Stimulated activated naive B cell treated with anti-CD40 and anti-IgM and Interleukin-4, amounts not matched to agents 10 μg/mL and 1 μg/mL and 100 μg/mL, for 72 hours (primary cell): ENCODE measurements around the gene ZMYND12.
A peak's percentile ranks its signal among the peaks of the same experiment; 100 is the strongest.
"Not testable (repeated sequence)": the region's sequence is repeated elsewhere in the genome, so short reads cannot be mapped to it uniquely, and the experiment has no call there.

ENCODE experiments used
- ATAC-seq, 2 donors: fragments of 150-1000 bp; cut with Tn5 transposase; replicated peaks; 2 replicates each; pipeline ENCODE4 v1.10.0; 2021; ENCODE audit warnings: moderate library complexity in 1 of 2
- DNase-seq: peaks from one replicate; pipeline ENCODE4 v3.0.0; 2021
- H3K27ac Mint-ChIP-seq: one replicate; pipeline ENCODE4 v1.8.0; 2022; ENCODE audit warnings: mild to moderate bottlenecking, mixed read lengths
- H3K27me3 Mint-ChIP-seq, 2 donors: one replicate each; pipeline ENCODE4 v1.8.0; 2022; ENCODE audit warnings: mixed read lengths in 2 of 2
- H3K36me3 Mint-ChIP-seq, 2 donors: one replicate each; pipeline ENCODE4 v1.8.0; 2022; ENCODE audit warnings: mixed read lengths in 2 of 2, mild to moderate bottlenecking in 1 of 2
- H3K4me1 Mint-ChIP-seq, 2 donors: one replicate each; pipeline ENCODE4 v1.8.0; 2022; ENCODE audit warnings: mixed read lengths in 2 of 2, mild to moderate bottlenecking in 1 of 2
- H3K4me3 Mint-ChIP-seq, 2 donors: one replicate each; pipeline ENCODE4 v1.8.0; 2022; ENCODE audit warnings: mild to moderate bottlenecking in 2 of 2, mixed read lengths in 2 of 2, moderate library complexity in 1 of 2
- H3K9me3 Mint-ChIP-seq, 2 donors: one replicate each; pipeline ENCODE4 v1.8.0; 2022; ENCODE audit warnings: mixed read lengths in 2 of 2, mild to moderate bottlenecking in 1 of 2

The ZMYND12 gene, protein sequence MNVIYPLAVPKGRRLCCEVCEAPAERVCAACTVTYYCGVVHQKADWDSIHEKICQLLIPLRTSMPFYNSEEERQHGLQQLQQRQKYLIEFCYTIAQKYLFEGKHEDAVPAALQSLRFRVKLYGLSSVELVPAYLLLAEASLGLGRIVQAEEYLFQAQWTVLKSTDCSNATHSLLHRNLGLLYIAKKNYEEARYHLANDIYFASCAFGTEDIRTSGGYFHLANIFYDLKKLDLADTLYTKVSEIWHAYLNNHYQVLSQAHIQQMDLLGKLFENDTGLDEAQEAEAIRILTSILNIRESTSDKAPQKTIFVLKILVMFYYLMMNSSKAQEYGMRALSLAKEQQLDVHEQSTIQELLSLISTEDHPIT

DNA sequence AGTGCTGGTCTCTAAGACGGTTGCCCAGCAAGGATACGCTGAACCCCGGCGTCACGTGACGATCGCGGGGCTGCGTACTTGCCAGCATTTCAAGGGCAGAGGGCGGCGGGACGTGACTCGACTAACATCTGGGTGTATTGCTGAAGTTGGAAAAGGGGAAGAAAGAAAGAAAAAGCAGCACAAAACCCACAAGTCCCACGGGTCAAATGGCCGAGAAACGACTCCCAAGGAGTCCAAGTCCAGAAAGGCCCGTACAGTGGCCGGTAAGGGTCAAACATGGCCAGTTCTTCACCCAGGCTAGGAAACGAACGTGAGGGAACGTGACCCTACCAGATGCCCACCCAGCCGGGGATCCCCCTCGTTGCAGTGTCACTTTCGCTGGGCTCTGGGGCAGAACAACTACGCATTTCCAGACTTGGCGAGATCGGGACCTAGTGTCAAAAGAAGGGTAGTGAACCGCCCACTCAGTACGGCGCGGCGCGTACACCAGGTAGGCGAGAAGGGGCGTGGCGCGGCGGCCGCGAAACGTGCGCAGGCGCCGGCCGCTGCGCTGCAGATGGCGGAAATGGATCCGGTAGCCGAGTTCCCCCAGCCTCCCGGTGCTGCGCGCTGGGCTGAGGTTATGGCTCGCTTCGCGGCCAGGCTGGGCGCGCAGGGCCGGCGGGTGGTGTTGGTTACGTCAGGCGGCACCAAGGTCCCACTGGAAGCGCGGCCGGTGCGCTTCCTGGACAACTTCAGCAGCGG, at the start of gene ZMYND12, which contains the start of gene PPCS:
ZMYND12 (minus strand) TSS at position 13 of the 744 bp plus-strand sequence. CDS start 25 bp downstream, outside the sequence.
PPCS (plus strand) TSS at position 534 of the 744 bp plus-strand sequence; CDS start at position 557, 23 bp downstream.
- Mint-ChIP-seq H3K9me3 (no peaks in the 10 kb centered on the region), H3K36me3 (peaks cover 17 to 37% of the 10 kb centered on the region in 2 donors), H3K27ac (peak within 1 kb of the TSS; percentile 98), H3K4me3 (peak within 1 kb of the TSS; percentile 86 to 91), H3K27me3 (no peaks in the 10 kb centered on the region), H3K4me1 (peaks cover 22 to 38% of the 10 kb centered on the region in 2 donors)
- peak; percentile 87 to 92 for ATAC-seq
- peak; percentile 96 for DNase-seq

DNA sequence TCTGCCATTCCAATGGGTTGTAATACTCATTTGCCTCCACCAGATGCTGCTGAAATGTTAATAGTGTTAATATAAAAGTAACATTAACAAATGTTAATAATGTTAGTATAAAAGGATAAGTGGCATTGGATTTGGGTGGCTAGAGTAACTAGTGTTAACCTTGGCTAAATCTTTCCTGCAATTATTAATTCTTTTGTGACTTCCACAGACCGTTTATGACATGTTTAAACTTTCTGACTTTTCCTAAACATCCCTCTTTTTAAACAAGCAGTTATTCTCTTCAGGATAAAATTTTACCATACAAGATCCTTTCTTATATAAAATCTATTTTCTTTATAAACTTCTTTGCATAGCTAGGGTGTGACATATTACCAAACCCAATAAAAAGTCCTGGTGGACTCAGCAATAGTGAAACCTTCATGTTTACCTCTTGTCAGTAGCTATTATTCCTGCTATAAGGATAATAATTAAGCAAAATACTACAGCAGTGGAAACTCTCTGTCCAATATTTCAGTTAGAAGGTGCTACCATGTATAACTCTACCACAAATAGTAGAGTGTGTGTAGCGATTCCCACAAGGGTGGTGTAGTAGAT, 48.8 kb upstream of the ZMYND12 start:
- no peak overlapping the region for H3K4me3 Mint-ChIP-seq
- H3K4me1 Mint-ChIP-seq: no peaks in the 10 kb centered on the region
- no peak for ATAC-seq
- peaks cover 14 to 24% of the 10 kb centered on the region in 2 donors for H3K9me3 Mint-ChIP-seq
- H3K27ac Mint-ChIP-seq: no peak overlapping the region
- H3K36me3 Mint-ChIP-seq: peaks cover 43 to 57% of the 10 kb centered on the region in 2 donors
- no peaks in the 10 kb centered on the region for H3K27me3 Mint-ChIP-seq
- no peak for DNase-seq

DNA sequence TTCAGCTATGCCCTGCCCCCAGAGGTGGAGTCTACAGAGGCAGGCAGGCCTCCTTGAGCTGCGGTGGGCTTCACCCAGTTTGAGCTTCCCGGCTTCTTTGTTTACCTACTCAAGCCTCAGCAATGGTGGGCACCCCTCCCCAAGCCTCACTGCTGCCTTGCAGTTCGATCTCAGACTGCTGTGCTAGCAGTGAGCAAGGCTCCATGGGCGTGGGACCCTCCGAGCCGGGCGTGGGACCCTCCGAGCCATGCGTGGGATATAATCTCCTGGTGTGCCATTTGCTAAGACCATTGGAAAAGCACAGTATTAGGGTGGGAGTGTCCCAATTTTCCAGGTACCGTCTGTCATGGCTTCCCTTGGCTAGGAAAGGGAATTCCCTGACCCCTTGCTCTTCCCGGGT, 46.2 kb upstream of the ZMYND12 start:
- H3K27ac Mint-ChIP-seq, H3K27me3 Mint-ChIP-seq: not testable (repeated sequence)
- peaks cover 37 to 48% of the 10 kb centered on the region in 2 donors for H3K36me3 Mint-ChIP-seq

DNA sequence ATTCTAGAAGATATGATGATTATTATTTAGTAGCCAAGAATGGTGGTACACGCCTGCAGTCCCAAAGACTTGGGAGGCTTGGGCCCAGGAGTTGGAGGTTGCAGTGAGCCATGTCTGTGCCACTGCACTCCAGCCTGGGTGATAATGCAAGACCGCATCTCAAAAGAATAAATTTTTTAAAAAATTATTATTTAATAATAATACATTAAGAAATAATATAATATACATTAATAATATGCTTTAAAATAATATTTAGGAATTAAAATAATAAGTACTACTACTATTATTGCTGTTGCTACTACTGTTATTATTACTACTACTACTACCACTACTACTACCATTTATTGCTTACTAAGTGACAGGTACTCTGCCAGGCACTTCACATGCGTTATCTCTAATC, 34.4 kb upstream of the ZMYND12 start:
- no peak overlapping the region for H3K27ac Mint-ChIP-seq
- H3K36me3 Mint-ChIP-seq: peaks cover 16 to 32% of the 10 kb centered on the region in 2 donors
- no peaks in the 10 kb centered on the region for H3K27me3 Mint-ChIP-seq
- H3K4me3 Mint-ChIP-seq: no peak overlapping the region
- ATAC-seq (no peak), DNase-seq (no peak)
- peaks cover 7% of the 10 kb centered on the region in 2 donors for H3K9me3 Mint-ChIP-seq
- no peaks in the 10 kb centered on the region for H3K4me1 Mint-ChIP-seq

More for the DNA sequence above, 46.2 kb upstream of the ZMYND12 start:
- not testable (repeated sequence) for H3K4me1 Mint-ChIP-seq, DNase-seq, ATAC-seq, H3K4me3 Mint-ChIP-seq
- peaks cover 10 to 18% of the 10 kb centered on the region in 2 donors for H3K9me3 Mint-ChIP-seq

DNA sequence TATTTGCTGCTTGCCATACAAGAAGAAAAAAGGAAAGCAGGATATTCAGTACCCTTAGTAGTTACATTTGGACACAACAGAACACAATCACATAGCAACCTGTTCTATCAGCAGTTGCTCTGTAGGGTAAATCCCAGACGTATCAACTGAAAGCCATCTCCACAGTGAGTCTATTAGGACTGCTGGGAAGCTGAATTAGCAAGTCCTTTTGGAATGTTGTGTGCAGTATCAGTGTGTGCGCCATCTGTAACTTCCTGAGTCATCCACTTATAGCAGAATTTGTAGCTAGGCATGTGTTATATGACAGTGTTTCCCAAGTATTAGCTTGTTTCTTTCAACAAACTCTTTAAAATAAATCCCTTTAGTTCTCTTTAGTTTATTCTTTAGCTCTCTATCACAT, 28.6 kb upstream of the ZMYND12 start:
- Mint-ChIP-seq H3K36me3 (peaks cover 12 to 13% of the 10 kb centered on the region in 2 donors), H3K4me1 (no peaks in the 10 kb centered on the region), H3K27ac (no peak overlapping the region), H3K9me3 (peaks cover 0 to 2% of the 10 kb centered on the region in 2 donors), H3K27me3 (no peaks in the 10 kb centered on the region), H3K4me3 (no peak overlapping the region)
- DNase-seq: no peak
- ATAC-seq: no peak

DNA sequence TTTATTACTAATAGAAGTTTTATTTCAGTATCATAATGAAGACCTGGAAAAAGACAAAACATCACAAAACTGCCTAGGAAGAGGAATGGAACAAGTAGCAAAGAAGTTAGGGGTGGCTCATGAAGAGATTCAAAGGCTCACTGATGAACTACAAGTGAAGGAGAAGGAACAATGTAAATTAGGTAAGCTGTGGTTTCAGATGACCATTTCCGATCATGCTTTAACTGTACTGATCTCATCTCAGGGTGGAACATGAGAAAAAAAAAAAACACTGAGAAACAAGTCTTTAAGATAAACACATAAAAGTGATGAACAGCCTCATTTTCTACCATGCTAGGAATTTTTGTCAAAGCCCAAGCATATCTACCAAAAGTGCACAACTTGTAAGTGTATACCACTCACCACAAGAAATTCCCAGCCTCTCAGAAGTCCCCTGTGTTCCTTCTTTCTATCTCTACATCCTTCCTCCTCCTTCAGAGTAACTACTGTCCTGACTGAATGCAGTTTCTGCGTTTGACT, 26.9 kb upstream of the ZMYND12 start:
- no peak overlapping the region for H3K27ac Mint-ChIP-seq
- H3K36me3 Mint-ChIP-seq: peaks cover 12 to 13% of the 10 kb centered on the region in 2 donors
- no peaks in the 10 kb centered on the region for H3K27me3 Mint-ChIP-seq
- no peak for DNase-seq
- peaks cover 0 to 2% of the 10 kb centered on the region in 2 donors for H3K9me3 Mint-ChIP-seq
- H3K4me1 Mint-ChIP-seq: no peaks in the 10 kb centered on the region
- no peak for ATAC-seq
- no peak overlapping the region for H3K4me3 Mint-ChIP-seq

DNA sequence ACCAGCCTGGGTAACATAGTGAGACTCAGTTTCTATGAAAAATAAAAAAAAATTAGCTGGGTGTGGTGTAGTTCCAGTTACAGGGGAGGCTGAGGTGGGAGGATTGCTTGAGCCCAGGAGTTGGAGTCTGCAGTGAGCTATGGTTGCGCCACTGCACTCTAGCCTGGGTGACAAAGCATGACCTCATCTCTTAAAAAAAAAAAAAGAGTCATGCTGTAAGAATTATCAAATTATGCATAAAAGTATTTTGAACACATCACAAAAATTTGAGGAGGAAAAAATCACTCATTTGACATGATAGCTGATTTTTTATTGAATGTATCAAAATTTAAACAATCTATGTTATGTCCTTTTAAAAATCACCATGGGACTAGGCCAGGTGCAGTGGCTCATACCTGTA, 25.1 kb upstream of the ZMYND12 start:
- no peak overlapping the region for H3K4me3 Mint-ChIP-seq
- H3K4me1 Mint-ChIP-seq: no peaks in the 10 kb centered on the region
- H3K27me3 Mint-ChIP-seq: no peaks in the 10 kb centered on the region
- no peaks in the 10 kb centered on the region for H3K9me3 Mint-ChIP-seq
- no peak overlapping the region for H3K27ac Mint-ChIP-seq
- ATAC-seq: no peak
- peaks cover 8 to 10% of the 10 kb centered on the region in 2 donors for H3K36me3 Mint-ChIP-seq
- DNase-seq: no peak

DNA sequence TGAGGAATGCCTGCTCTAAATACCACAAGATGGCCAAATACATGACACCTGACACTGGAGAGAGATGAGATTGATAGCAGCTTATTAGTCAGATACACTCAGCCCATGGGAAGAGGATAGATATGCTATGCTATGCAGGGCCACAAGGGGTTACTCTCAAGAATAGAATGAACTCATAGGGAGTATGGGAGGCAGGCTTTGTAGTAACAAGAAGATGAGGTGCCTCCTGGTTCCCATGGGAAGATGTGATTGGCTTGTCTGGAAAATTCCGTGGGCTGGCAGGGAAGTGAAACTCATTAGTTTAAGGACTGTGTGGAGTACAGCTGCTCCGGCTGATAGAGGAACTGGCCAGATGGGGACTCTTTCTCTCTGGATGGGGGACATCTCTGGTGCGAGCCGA, 23.8 kb upstream of the ZMYND12 start:
- DNase-seq (no peak), ATAC-seq (peak; percentile 44 to 55)
- peaks cover 8% of the 10 kb centered on the region in 2 donors for H3K36me3 Mint-ChIP-seq
- no peak overlapping the region for H3K4me3 Mint-ChIP-seq
- H3K9me3 Mint-ChIP-seq: no peaks in the 10 kb centered on the region
- H3K4me1 Mint-ChIP-seq: no peaks in the 10 kb centered on the region
- no peaks in the 10 kb centered on the region for H3K27me3 Mint-ChIP-seq
- H3K27ac Mint-ChIP-seq: no peak overlapping the region

DNA sequence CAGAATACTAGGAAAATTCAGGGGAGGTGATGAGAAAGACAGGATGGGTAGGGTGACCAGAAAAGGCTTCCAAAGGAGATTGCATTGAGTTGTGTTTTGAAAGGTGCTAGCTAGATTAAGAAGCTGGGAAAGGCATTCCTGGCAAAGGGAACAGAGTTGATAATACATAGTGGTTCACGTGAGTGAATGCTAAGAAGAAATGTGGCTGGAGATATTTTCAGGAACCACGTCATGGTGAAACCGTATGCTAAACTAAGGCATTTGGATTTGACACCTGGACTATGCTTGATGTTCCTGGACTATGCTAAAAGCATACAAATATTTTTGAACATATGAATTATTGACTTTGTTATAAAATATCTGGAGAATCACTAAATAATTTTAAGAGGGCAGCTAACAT, 22.0 kb upstream of the ZMYND12 start:
- DNase-seq: no peak
- H3K36me3 Mint-ChIP-seq: peaks cover 5 to 8% of the 10 kb centered on the region in 2 donors
- no peaks in the 10 kb centered on the region for H3K9me3 Mint-ChIP-seq
- H3K4me3 Mint-ChIP-seq: no peak overlapping the region
- H3K4me1 Mint-ChIP-seq: no peaks in the 10 kb centered on the region
- ATAC-seq: no peak
- no peaks in the 10 kb centered on the region for H3K27me3 Mint-ChIP-seq
- no peak overlapping the region for H3K27ac Mint-ChIP-seq

DNA sequence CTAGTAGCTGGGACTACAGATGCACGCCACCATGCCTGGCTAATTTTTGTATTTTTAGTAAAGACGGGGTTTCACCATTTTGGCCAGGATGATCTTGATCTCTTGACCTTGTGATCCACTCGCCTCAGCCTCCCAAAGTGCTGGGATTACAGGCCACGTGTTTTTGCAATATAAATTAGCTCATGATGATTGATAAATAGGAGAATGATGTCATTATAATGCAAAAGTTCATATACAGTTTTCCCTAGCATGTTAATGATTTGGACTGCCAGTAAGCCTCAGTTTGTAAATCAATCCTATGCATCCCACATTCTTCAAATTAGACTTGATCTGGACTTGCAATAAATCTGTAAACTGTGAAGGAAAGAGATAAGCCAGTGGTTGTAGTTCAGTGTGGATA, 21.5 kb upstream of the ZMYND12 start:
- not testable (repeated sequence) for H3K4me3 Mint-ChIP-seq, DNase-seq, H3K27me3 Mint-ChIP-seq, H3K36me3 Mint-ChIP-seq, H3K27ac Mint-ChIP-seq, ATAC-seq, H3K9me3 Mint-ChIP-seq, H3K4me1 Mint-ChIP-seq

DNA sequence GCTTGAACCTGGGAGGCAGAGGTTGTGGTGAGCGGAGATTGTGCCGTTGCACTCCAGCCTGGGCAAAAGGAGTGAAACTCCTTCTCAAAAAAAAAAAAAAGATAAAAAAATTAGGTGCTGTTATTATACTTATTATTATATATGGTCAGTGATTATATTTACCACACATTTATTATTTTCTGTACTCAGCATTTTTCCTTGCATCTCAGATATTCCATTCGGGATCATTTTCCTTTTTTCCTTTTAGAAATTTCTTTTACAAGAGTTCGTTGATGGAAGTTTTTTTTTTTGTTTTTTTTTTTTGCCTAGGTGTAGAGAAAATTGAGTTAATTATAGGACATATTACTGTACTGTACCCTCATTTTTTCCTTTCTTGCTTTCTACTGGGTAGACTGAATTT, 20.8 kb upstream of the ZMYND12 start:
- Mint-ChIP-seq H3K9me3 (no peaks in the 10 kb centered on the region), H3K4me1 (no peaks in the 10 kb centered on the region), H3K27ac (no peak overlapping the region), H3K4me3 (no peak overlapping the region), H3K27me3 (no peaks in the 10 kb centered on the region), H3K36me3 (peaks cover 0 to 5% of the 10 kb centered on the region in 2 donors)
- no peak for ATAC-seq
- DNase-seq: no peak

DNA sequence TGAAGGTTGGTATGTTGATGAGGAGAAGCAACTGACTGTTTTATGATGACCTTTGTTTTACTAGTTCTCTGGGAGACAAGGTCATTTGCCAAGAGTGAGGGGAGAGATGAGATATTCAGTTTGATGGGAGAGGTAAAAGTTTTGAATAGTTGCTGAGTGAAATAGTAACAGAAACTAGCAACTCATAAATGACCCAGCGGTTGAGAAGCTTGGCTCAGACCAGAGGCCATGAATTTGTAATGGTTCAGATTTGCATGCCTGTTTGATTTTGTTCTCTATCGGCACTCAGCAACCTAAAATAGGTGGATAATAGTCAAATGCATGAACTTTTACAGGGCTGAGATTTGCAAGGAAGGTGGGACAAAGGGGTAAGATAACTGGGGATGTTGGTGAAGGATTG, 13.9 kb upstream of the ZMYND12 start:
- no peak overlapping the region for H3K27ac Mint-ChIP-seq
- H3K27me3 Mint-ChIP-seq: no peaks in the 10 kb centered on the region
- no peak for ATAC-seq
- no peak for DNase-seq
- no peaks in the 10 kb centered on the region for H3K4me1 Mint-ChIP-seq
- no peaks in the 10 kb centered on the region for H3K9me3 Mint-ChIP-seq
- H3K36me3 Mint-ChIP-seq: peaks cover 6 to 9% of the 10 kb centered on the region in 2 donors
- no peak overlapping the region for H3K4me3 Mint-ChIP-seq

DNA sequence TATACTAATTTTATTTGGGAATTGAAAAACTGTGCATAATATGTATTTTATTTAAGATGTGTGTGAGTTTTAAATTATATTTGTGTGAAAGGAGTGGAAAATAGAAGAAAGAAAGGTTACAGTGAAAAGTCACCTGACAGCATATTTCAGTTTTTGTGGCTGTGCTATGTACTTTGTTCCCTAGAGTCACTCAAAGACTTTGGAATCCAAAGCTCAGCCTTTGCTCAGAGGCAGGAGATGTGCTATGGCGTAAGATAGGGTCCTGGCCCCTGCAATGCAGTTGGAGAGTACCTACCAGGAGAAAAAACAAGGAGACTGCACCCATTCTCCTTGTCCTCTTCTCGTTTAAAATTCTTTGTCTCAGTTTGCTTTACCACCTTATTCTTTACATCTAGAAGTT, 10.2 kb upstream of the ZMYND12 start:
- Mint-ChIP-seq H3K9me3 (no peaks in the 10 kb centered on the region), H3K4me3 (no peak overlapping the region), H3K36me3 (peaks cover 6 to 15% of the 10 kb centered on the region in 2 donors), H3K27ac (no peak overlapping the region), H3K4me1 (peaks cover 11 to 25% of the 10 kb centered on the region in 2 donors), H3K27me3 (no peaks in the 10 kb centered on the region)
- no peak for DNase-seq
- ATAC-seq: no peak

DNA sequence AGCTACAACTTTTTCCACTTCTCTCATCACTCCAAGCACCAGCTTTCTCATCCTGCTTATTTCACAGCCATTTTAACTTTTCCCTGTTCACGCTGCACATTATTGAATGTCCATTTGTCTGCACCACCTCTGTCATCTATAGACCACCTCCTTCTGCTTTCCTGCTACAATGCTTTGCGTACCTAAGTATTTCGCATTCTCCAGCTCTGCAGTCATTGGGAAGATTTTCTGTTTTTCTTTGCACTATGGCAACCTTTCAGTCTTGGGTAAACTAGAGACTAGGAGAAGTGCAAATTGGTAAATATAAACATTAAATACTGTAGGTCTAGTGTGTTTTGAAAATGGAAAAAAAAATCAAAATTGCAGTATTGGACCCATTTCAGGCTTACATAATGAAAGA, 8.1 kb upstream of the ZMYND12 start:
- H3K4me1 Mint-ChIP-seq: peaks cover 14 to 35% of the 10 kb centered on the region in 2 donors
- DNase-seq (no peak), ATAC-seq (no peak)
- H3K9me3 Mint-ChIP-seq: no peaks in the 10 kb centered on the region
- H3K27ac Mint-ChIP-seq: peak overlapping the region; percentile 93
- H3K27me3 Mint-ChIP-seq: no peaks in the 10 kb centered on the region
- peak overlapping the region; percentile 88 to 90 for H3K4me3 Mint-ChIP-seq
- peaks cover 7 to 26% of the 10 kb centered on the region in 2 donors for H3K36me3 Mint-ChIP-seq
